Lower leg skin (tissue), 4 donors: Measurements from ENCODE around the gene STAMBPL1. TPM values are rescaled to one million over a fixed set of nuclear protein-coding genes. Genes with fewer than 3 reads are reported as not detected.

Experiments
- DNase-seq, 2 donors: peaks; one replicate each; pipeline ENCODE4 v3.0.0-alpha.2; 2019; ENCODE audit warnings: low spot score in 2 of 2
- H3K4me3 ChIP-seq: fragments of 200-600 bp; sonication (generic); 2 replicates; pipeline ENCODE4 v1.5.1; 2017; ENCODE audit warnings: mild to moderate bottlenecking, low read depth; ENCODE audit not compliant: poor library complexity, severe bottlenecking
- POLR2A ChIP-seq, 2 donors: fragments of 450-650 bp; IDR thresholded peaks; one replicate each; pipeline ENCODE4 v1.6.1; 2016 to 2017; ENCODE audit warnings: antibody characterized with exemption in 2 of 2, mild to moderate bottlenecking in 1 of 2, moderate library complexity in 1 of 2
- WGBS, 2 donors: methylation state at CpG; one replicate each; pipeline ENCODE4 v1.1.5; 2018; 5-methylcytosine and 5-hydroxymethylcytosine counted together
- intact Hi-C: fragments of 100-400 bp; cut with DNase I; formaldehyde crosslinking; loops from one replicate; pipeline ENCODE4 v1.15.0; 2023; ENCODE audit warnings: low total_unique reads
- total RNA-seq, 4 donors: library from RNA; depleted of rRNA; stranded (reverse); fragments of >200 nt; gene quantifications; one replicate each; pipeline ENCODE4 v1.1.0, GENCODE V29; 2016
- TF ChIP-seq, protein P1 (sequence below), 3 donors: fragments of 450-650 bp; IDR thresholded peaks; one replicate each; pipeline ENCODE4 v1.5.1; 2016; ENCODE audit warnings: antibody characterized with exemption in 3 of 3, mild to moderate bottlenecking in 3 of 3, moderate library complexity in 2 of 3

The STAMBPL1 gene
- total RNA-seq, 4 donors from 2014 or later = 6.9 to 16.2 (median 10.9) TPM

DNA sequence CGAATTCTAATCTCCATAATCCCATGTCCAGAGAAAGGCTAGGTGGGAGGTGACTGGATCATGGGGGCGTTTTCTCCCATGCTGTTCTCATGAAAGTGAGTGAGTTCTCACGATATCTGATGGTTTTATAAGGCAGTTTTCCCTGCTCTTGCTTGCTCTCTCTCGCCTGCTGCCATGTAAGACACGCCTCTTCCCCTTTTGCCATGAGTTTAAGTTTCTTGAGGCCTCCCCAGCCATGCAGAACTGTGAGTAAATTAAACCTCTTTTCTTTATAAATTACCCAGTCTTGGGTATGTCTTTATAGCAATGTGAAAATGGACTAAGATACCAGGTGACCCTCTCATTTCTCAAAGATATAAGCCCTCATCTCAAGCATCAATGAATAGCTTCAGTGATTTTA, 73.6 kb downstream of the STAMBPL1 start:
- intact Hi-C loops = no loop called here
- DNase-seq = no peak
- no peak overlapping the region for H3K4me3 ChIP-seq
- TF ChIP-seq, protein P1, sequence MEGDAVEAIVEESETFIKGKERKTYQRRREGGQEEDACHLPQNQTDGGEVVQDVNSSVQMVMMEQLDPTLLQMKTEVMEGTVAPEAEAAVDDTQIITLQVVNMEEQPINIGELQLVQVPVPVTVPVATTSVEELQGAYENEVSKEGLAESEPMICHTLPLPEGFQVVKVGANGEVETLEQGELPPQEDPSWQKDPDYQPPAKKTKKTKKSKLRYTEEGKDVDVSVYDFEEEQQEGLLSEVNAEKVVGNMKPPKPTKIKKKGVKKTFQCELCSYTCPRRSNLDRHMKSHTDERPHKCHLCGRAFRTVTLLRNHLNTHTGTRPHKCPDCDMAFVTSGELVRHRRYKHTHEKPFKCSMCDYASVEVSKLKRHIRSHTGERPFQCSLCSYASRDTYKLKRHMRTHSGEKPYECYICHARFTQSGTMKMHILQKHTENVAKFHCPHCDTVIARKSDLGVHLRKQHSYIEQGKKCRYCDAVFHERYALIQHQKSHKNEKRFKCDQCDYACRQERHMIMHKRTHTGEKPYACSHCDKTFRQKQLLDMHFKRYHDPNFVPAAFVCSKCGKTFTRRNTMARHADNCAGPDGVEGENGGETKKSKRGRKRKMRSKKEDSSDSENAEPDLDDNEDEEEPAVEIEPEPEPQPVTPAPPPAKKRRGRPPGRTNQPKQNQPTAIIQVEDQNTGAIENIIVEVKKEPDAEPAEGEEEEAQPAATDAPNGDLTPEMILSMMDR (IDR thresholded peaks at IDR 0.05) = no peak
- TF ChIP-seq POLR2A (IDR thresholded peaks at IDR 0.05) = no peak
- 93% methylated on average over 5 of the region's 5 CpGs for WGBS, 2 donors

DNA sequence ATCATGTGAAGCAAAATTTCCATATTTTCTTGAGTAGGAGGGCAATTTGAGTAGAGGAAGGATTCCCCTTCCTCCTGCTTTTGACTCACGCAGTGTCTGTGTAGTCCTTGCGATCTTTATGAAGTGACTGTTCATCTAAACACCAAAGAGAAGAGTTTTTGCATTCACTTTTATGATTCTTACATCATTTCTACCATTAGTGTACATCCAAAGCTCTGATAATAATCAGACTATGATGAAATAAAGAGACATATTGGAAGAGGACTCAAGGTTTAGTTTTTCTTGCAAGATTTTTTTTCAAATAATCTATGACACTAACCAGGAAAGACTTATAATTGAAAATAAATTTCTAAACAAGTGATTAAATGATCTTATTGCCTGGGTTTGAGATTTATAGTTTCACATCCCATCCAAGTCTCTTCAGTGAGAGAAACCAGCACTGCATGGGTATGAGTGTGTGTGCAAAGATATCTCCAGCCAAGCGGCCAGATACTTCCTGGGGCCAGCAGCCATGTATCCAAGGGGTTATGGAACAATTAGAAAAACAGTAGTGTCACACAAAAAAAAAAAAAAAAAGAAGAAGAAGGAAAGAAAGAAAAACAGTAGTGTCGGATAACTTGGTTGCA, 74.5 kb downstream of the STAMBPL1 start:
- no peak for DNase-seq
- no peak overlapping the region for H3K4me3 ChIP-seq
- 76 to 87% methylated on average over 4 of the region's 4 CpGs for WGBS, 2 donors
- TF ChIP-seq, protein P1 (IDR thresholded peaks at IDR 0.05) = no peak
- TF ChIP-seq POLR2A (IDR thresholded peaks at IDR 0.05) = no peak
- intact Hi-C loops = no loop called here

DNA sequence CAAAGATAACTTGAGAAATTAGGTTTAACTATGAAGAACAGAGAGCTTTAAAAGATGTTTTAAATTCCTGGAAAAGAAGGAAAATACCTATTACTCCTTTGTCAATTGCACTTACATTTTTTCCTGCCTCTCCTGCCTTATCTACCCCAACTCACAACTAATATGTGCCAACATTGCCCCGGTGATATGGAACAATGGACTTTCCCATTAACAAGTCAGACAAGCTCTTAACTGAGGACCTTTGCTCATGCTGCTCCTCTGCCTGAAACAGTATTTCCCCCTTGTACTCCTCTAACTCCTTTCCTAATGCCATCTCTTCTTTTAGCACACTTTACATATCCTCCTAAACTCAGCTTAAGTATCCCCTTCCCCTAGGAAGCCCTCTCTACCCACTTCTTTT, 77.3 kb downstream of the STAMBPL1 start:
- no peak overlapping the region for H3K4me3 ChIP-seq
- TF ChIP-seq, protein P1 (IDR thresholded peaks at IDR 0.05) = no peak
- TF ChIP-seq POLR2A (IDR thresholded peaks at IDR 0.05) = no peak
- intact Hi-C loops = no loop called here
- 94 to 100% methylated on average over 1 of the region's 1 CpG for WGBS, 2 donors
- no peak for DNase-seq

DNA sequence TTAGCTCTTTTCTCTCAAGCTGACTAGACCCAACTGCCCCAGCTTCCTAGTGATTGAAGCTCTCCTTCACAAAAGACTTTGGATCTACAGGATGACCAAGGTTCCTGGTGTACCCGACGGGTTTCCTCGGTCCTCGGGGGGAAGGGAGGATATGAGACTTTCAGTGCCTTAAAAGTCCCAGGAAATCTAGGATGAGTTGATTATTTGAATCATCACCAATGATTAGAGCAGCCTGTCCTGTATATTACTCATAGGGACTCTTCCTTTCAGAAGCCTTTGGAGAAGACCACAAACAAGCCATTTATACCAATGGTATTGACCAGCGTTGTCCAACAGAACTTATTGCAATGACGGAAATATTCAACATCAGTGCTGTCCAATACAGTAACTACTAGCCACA, 78.7 kb downstream of the STAMBPL1 start:
- H3K4me3 ChIP-seq = no peak overlapping the region
- TF ChIP-seq POLR2A (IDR thresholded peaks at IDR 0.05) = no peak
- TF ChIP-seq, protein P1 (IDR thresholded peaks at IDR 0.05) = no peak
- 98% methylated on average over 6 of the region's 6 CpGs for WGBS, 2 donors
- intact Hi-C loops = no loop called here
- DNase-seq = no peak

DNA sequence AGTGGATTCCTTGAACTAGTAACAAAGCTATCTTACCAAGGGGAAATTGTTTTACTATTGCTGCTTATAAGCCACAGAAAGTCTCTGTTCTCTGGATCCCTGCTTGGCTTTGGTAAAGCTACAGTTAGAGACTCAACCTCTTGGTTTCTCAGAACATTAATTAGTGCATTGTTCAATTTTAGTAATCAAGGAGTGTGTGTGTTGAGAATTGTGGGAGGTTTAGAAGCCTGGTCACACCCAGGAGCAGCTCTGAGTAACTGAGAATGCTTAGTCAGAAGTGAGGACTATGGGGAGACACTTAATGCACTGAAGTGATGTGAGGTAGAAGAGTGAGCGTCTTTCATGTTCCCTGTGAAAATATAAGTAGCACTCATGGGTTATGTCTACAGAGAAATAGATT, 80.8 kb downstream of the STAMBPL1 start:
- H3K4me3 ChIP-seq = no peak overlapping the region
- no peak for DNase-seq
- intact Hi-C loops = no loop called here
- TF ChIP-seq, protein P1 (IDR thresholded peaks at IDR 0.05) = no peak
- TF ChIP-seq POLR2A (IDR thresholded peaks at IDR 0.05) = no peak
- 93 to 100% methylated on average over 1 of the region's 1 CpG for WGBS, 2 donors

DNA sequence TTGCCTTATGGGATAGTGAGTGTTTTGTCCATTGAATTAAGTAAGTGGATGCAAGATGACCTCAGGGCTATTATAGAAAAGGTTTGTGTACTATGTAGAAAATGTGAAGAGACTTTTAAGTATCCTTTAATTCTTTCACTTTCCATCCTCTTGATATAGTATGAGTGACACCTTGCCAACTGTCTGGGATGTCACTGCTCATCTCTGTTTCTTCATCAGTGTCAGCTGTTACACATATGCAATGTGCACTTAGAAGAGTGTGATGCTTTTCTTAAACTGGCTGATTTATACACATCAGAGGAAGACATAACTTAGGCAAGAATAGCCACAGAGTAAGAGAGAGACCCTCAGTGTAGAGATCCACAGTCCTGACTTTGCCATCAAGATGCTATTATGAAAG, 81.2 kb downstream of the STAMBPL1 start:
- TF ChIP-seq, protein P1 (IDR thresholded peaks at IDR 0.05) = no peak
- TF ChIP-seq POLR2A (IDR thresholded peaks at IDR 0.05) = no peak
- no peak for DNase-seq
- H3K4me3 ChIP-seq = no peak overlapping the region
- intact Hi-C loops = no loop called here
